Measurements from ENCODE around the gene PRKACB. TPM values are rescaled to one million over a fixed set of nuclear protein-coding genes. Genes with fewer than 3 reads are reported as not detected.

PRKACB gene
- total RNA-seq, 1 donor from 2014 or later, result 43.1 TPM

DNA sequence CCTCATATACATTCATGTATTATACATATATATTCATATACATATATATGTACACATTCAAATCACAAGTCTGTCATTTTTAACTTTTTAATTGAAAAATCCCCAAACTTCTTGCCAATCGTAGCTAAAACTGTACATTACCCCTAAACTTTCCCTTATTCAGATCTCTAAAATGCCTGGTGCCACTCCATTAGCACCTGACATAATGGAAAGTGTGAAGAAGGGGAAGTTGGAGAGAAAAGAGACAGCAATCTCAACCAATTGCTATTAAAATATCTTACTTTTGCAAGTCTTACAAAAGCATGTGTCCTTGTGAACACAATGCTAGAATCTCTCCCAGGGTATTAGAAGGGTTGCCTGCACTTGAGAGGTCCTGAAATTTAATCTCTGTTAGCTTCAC lies 22.7 kb upstream of the PRKACB start:
- H3K9me3 Mint-ChIP-seq (ENCODE audit: low read depth), result no peaks in the 10 kb centered on the region
- TF ChIP-seq CTCF (IDR thresholded peaks at IDR 0.05), result no peak
- H3K4me3 Mint-ChIP-seq (ENCODE audit: unreplicated experiment), result no peak overlapping the region
- no peak overlapping the region for H3K27ac Mint-ChIP-seq (ENCODE audit: unreplicated experiment)
- no peak for DNase-seq (ENCODE audit: low spot score)
- H3K27me3 Mint-ChIP-seq (ENCODE audit: low read depth), result no peaks in the 10 kb centered on the region
- no peaks in the 10 kb centered on the region for H3K36me3 Mint-ChIP-seq (ENCODE audit: low read depth)
- peaks cover 7% of the 10 kb centered on the region for H3K4me1 Mint-ChIP-seq (ENCODE audit: low read depth)

- peak; percentile 94 for TF ChIP-seq CTCF (IDR thresholded peaks at IDR 0.05)
- H3K27ac Mint-ChIP-seq (ENCODE audit: unreplicated experiment), result no peak overlapping the region
- H3K9me3 Mint-ChIP-seq (ENCODE audit: low read depth), result no peaks in the 10 kb centered on the region
- H3K4me1 Mint-ChIP-seq (ENCODE audit: low read depth), result peaks cover 5% of the 10 kb centered on the region
- no peaks in the 10 kb centered on the region for H3K36me3 Mint-ChIP-seq (ENCODE audit: low read depth)
- no peak for DNase-seq (ENCODE audit: low spot score)
- no peak overlapping the region for H3K4me3 Mint-ChIP-seq (ENCODE audit: unreplicated experiment)
- H3K27me3 Mint-ChIP-seq (ENCODE audit: low read depth), result no peaks in the 10 kb centered on the region
Observed at GRCh38 chr1:84122780-84123382, 21.2 kb upstream of the PRKACB start.

DNA sequence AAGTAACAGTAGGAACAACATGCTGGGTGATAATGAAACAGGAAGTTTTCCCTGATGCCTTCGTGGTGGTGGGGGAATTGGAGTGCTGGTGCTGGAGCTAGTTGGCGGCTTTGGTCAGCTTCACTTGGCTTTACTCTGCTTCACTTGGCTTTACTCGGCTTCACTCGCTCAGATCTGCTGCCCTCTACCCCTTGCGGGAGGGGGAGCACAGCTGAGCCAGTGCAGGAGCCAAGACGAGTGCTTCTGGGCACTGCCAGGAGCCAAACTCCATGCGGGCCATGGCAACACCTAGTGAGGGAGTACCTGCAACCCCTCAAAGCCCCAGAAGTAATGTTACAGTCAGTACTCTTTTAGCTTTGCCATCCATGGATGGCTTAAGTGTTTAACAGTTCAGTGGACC lies 10.6 kb upstream of the PRKACB start:
- H3K27ac Mint-ChIP-seq (ENCODE audit: unreplicated experiment), result no peak overlapping the region
- H3K9me3 Mint-ChIP-seq (ENCODE audit: low read depth), result peaks cover 4% of the 10 kb centered on the region
- no peaks in the 10 kb centered on the region for H3K27me3 Mint-ChIP-seq (ENCODE audit: low read depth)
- peaks cover 1% of the 10 kb centered on the region for H3K36me3 Mint-ChIP-seq (ENCODE audit: low read depth)
- TF ChIP-seq CTCF (IDR thresholded peaks at IDR 0.05), result no peak
- no peak for DNase-seq (ENCODE audit: low spot score)
- H3K4me3 Mint-ChIP-seq (ENCODE audit: unreplicated experiment), result no peak overlapping the region
- H3K4me1 Mint-ChIP-seq (ENCODE audit: low read depth), result no peaks in the 10 kb centered on the region

GRCh38 chr1:84135341-84135740 lies 8.7 kb upstream of the PRKACB start:
- TF ChIP-seq CTCF (IDR thresholded peaks at IDR 0.05), result no peak
- H3K36me3 Mint-ChIP-seq (ENCODE audit: low read depth), result peaks cover 1% of the 10 kb centered on the region
- no peak overlapping the region for H3K4me3 Mint-ChIP-seq (ENCODE audit: unreplicated experiment)
- peaks cover 8% of the 10 kb centered on the region for H3K9me3 Mint-ChIP-seq (ENCODE audit: low read depth)
- no peak overlapping the region for H3K27ac Mint-ChIP-seq (ENCODE audit: unreplicated experiment)
- no peaks in the 10 kb centered on the region for H3K4me1 Mint-ChIP-seq (ENCODE audit: low read depth)
- H3K27me3 Mint-ChIP-seq (ENCODE audit: low read depth), result no peaks in the 10 kb centered on the region
- no peak for DNase-seq (ENCODE audit: low spot score)

DNA sequence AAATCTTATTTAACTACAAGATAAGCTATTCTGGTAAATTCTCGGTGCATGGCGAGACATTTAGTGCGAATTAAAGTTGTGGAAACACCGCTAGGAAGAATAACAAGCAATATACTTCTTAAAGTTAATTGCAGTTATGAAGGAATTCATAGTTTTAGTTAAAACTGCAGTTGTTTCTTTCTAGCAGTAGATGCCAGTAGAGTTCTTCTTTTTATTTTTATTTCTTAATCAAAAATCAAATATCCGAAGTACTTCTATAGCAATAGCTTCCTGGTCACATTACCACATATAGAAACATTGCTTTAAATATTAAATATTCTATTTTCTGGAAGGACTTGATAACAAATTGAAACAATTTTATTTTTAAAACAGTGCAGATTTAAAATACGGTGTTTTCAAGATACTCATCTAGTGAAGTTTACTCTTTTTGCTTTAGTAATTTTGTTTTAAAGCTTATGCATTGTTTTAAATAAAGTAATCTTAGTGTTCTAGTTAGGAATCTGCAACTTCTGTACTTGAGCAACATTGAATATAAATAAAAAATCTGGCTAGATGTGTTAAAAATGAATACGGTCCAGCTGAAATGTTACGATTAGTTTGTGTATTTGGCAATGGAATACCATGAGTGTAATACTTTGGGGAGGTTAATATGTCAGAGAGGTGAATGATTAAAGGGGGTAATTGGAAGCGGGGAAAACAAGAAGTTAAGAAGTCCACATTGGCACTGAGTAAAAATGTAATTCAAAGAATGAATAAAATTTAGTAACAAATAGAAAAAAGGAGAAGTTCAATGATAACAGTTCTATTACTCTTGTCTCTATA lies 2.7 kb upstream of the PRKACB start:
- Mint-ChIP-seq H3K9me3 (ENCODE audit: low read depth) (peaks cover 8% of the 10 kb centered on the region), H3K4me3 (ENCODE audit: unreplicated experiment) (no peak overlapping the region), H3K36me3 (ENCODE audit: low read depth) (peaks cover 1% of the 10 kb centered on the region), H3K4me1 (ENCODE audit: low read depth) (peaks cover 10% of the 10 kb centered on the region), H3K27ac (ENCODE audit: unreplicated experiment) (no peak overlapping the region), H3K27me3 (ENCODE audit: low read depth) (no peaks in the 10 kb centered on the region)
- TF ChIP-seq CTCF (IDR thresholded peaks at IDR 0.05), result peak; percentile 88
- DNase-seq (ENCODE audit: low spot score), result no peak
